Measurements from ENCODE around the gene P2RY6. TPM values are rescaled to one million over a fixed set of nuclear protein-coding genes. Genes with fewer than 3 reads are reported as not detected.

P2RY6 gene
- total RNA-seq, 1 experiment from 2014 or later = 34.7 TPM

DNA sequence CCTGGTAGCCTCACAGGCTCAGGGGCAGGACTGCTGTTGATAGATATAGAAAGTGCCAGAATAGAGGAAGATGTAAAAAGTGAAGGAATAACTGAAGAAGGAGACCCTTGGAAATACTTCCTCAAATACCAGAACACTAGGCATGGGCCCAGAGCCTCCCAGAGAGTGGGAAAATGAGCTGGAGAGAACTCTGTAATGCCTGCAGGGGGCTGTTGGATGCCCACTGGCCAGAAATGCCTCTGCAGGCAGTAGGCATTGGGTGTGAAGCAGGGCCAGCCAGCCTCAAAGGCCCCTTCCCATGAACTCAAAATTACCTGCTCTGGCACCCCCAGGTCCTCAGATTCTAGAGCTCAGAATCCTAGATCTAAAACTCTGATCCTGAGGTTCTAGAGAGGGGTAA is 38.9 kb upstream of the P2RY6 start:
- Histone ChIP-seq H3K4me2 (no peak overlapping the region), H3K4me1 (replicated peaks; ENCODE audit: insufficient read depth) (peaks cover 30% of the 10 kb centered on the region), H3K9me2 (ENCODE audit: insufficient read depth) (no peaks in the 10 kb centered on the region; the same call in 1 of the 2 replicates), H4K20me1 (ENCODE audit: insufficient read depth) (no peaks in the 10 kb centered on the region), H3K9me3 (ENCODE audit: insufficient read depth, low read depth) (no peaks in the 10 kb centered on the region), H3K79me2 (ENCODE audit: low read depth) (no peaks in the 10 kb centered on the region; the same call in 1 of the 2 replicates), H3K4me3 (no peak overlapping the region), H3K27ac (no peak overlapping the region), H3K27me3 (ENCODE audit: insufficient read depth, low read depth) (no peaks in the 10 kb centered on the region), H2AFZ (no peak overlapping the region), H3K36me3 (ENCODE audit: low read depth) (peaks cover 6% of the 10 kb centered on the region; the same call in 1 of the 2 replicates), H3F3A (ENCODE audit: insufficient read depth, low read depth) (peaks cover 14% of the 10 kb centered on the region; the same call in 1 of the 2 replicates)
- ChIA-PET CTCF (no interaction called here), POLR2A (ENCODE audit: unreplicated experiment) (no interaction called here)
- BruUV-seq (replicated peaks) = no TSS peak
- no peak for DNase-seq
- TF ChIP-seq EZH2 (IDR thresholded peaks at IDR 0.05; ENCODE audit: low read depth) = no peak
- TF ChIP-seq, protein P1, sequence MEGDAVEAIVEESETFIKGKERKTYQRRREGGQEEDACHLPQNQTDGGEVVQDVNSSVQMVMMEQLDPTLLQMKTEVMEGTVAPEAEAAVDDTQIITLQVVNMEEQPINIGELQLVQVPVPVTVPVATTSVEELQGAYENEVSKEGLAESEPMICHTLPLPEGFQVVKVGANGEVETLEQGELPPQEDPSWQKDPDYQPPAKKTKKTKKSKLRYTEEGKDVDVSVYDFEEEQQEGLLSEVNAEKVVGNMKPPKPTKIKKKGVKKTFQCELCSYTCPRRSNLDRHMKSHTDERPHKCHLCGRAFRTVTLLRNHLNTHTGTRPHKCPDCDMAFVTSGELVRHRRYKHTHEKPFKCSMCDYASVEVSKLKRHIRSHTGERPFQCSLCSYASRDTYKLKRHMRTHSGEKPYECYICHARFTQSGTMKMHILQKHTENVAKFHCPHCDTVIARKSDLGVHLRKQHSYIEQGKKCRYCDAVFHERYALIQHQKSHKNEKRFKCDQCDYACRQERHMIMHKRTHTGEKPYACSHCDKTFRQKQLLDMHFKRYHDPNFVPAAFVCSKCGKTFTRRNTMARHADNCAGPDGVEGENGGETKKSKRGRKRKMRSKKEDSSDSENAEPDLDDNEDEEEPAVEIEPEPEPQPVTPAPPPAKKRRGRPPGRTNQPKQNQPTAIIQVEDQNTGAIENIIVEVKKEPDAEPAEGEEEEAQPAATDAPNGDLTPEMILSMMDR (conservative IDR thresholded peaks at IDR 0.05) = no peak
- intact Hi-C loops (cut with micrococcal nuclease; ENCODE audit: unreplicated experiment) = no loop called here

DNA sequence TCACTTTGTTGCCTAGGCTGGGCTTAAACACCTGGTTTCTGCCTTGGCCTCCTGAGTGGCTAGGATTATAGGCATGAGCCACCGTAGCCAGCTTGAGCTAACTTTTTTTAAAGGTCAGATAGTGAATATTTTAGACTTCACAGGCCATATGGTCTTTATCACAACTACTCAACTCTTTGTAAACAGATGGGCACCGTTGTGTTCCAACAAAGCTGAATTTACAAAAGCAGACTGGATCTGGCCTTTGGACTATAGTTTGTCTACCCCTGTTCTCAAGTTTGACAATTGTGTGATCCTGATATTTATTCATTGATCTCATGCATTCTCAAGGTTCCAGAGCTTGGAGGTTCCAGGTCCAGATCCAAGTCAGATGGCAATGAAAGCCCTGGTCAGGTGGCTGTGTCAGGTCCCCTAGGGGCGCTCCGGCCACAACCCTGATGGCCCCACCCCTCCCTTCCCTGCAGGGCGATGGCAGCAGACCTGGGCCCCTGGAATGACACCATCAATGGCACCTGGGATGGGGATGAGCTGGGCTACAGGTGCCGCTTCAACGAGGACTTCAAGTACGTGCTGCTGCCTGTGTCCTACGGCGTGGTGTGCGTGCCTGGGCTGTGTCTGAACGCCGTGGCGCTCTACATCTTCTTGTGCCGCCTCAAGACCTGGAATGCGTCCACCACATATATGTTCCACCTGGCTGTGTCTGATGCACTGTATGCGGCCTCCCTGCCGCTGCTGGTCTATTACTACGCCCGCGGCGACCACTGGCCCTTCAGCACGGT is 38.3 kb upstream of the P2RY6 start:
- intact Hi-C loops (cut with micrococcal nuclease; ENCODE audit: unreplicated experiment) = no loop called here
- TF ChIP-seq, protein P1 (conservative IDR thresholded peaks at IDR 0.05) = no peak
- no peak for TF ChIP-seq EZH2 (IDR thresholded peaks at IDR 0.05; ENCODE audit: low read depth)
- no peak overlapping the region for H3K4me3 ChIP-seq
- H2AFZ ChIP-seq = no peak overlapping the region
- H3K4me1 ChIP-seq (replicated peaks; ENCODE audit: insufficient read depth) = peaks cover 30% of the 10 kb centered on the region
- H3K4me2 ChIP-seq = no peak overlapping the region
- no peaks in the 10 kb centered on the region for H3K27me3 ChIP-seq (ENCODE audit: insufficient read depth, low read depth)
- peaks cover 6% of the 10 kb centered on the region; the same call in 1 of the 2 replicates for H3K36me3 ChIP-seq (ENCODE audit: low read depth)
- no peaks in the 10 kb centered on the region for H3K9me3 ChIP-seq (ENCODE audit: insufficient read depth, low read depth)
- POLR2A ChIA-PET (ENCODE audit: unreplicated experiment) = no interaction called here
- no peaks in the 10 kb centered on the region for H4K20me1 ChIP-seq (ENCODE audit: insufficient read depth)
- H3F3A ChIP-seq (ENCODE audit: insufficient read depth, low read depth) = peaks cover 7% of the 10 kb centered on the region; the same call in 1 of the 2 replicates
- no peaks in the 10 kb centered on the region; the same call in 1 of the 2 replicates for H3K9me2 ChIP-seq (ENCODE audit: insufficient read depth)
- no peak for DNase-seq
- BruUV-seq (replicated peaks) = no TSS peak
- no peak overlapping the region for H3K27ac ChIP-seq
- CTCF ChIA-PET = no interaction called here
- no peaks in the 10 kb centered on the region; the same call in 1 of the 2 replicates for H3K79me2 ChIP-seq (ENCODE audit: low read depth)

DNA sequence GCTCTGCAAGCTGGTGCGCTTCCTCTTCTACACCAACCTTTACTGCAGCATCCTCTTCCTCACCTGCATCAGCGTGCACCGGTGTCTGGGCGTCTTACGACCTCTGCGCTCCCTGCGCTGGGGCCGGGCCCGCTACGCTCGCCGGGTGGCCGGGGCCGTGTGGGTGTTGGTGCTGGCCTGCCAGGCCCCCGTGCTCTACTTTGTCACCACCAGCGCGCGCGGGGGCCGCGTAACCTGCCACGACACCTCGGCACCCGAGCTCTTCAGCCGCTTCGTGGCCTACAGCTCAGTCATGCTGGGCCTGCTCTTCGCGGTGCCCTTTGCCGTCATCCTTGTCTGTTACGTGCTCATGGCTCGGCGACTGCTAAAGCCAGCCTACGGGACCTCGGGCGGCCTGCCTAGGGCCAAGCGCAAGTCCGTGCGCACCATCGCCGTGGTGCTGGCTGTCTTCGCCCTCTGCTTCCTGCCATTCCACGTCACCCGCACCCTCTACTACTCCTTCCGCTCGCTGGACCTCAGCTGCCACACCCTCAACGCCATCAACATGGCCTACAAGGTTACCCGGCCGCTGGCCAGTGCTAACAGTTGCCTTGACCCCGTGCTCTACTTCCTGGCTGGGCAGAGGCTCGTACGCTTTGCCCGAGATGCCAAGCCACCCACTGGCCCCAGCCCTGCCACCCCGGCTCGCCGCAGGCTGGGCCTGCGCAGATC is 37.5 kb upstream of the P2RY6 start:
- BruUV-seq (replicated peaks) = no TSS peak
- CTCF ChIA-PET = no interaction called here

More for the DNA sequence above, 37.5 kb upstream of the P2RY6 start:
- intact Hi-C loops (cut with micrococcal nuclease; ENCODE audit: unreplicated experiment) = loop anchor here (5.0 kb wide), 1 partner anchor 312 kb away; no protein-coding TSS in a partner anchor
- Histone ChIP-seq H3K79me2 (ENCODE audit: low read depth) (no peaks in the 10 kb centered on the region), H2AFZ (no peak overlapping the region), H3K4me2 (no peak overlapping the region), H3K4me3 (no peak overlapping the region), H3K4me1 (replicated peaks; ENCODE audit: insufficient read depth) (peaks cover 36% of the 10 kb centered on the region), H3K27ac (no peak overlapping the region), H3K36me3 (ENCODE audit: low read depth) (peaks cover 6% of the 10 kb centered on the region; the same call in 1 of the 2 replicates), H3K9me2 (ENCODE audit: insufficient read depth) (no peaks in the 10 kb centered on the region; the same call in 1 of the 2 replicates), H3K27me3 (ENCODE audit: insufficient read depth, low read depth) (no peaks in the 10 kb centered on the region), H3F3A (ENCODE audit: insufficient read depth, low read depth) (peaks cover 5% of the 10 kb centered on the region; the same call in 1 of the 2 replicates), H3K9me3 (ENCODE audit: insufficient read depth, low read depth) (no peaks in the 10 kb centered on the region), H4K20me1 (ENCODE audit: insufficient read depth) (no peaks in the 10 kb centered on the region)
- no peak for DNase-seq
- no peak for TF ChIP-seq EZH2 (IDR thresholded peaks at IDR 0.05; ENCODE audit: low read depth)
- TF ChIP-seq, protein P1 (conservative IDR thresholded peaks at IDR 0.05) = no peak
- POLR2A ChIA-PET (ENCODE audit: unreplicated experiment) = no interaction called here
